Calu3 (cell line): Measurements from ENCODE around the gene MYH10. TPM values are rescaled to one million over a fixed set of nuclear protein-coding genes. Genes with fewer than 3 reads are reported as not detected.

Experiments used
- BruUV-seq: library from RNA; stranded (reverse); fragments of 400-500 nt; replicated peaks from 2 replicates; lab custom pipeline; 2021; lab: Mats Ljungman, UMichigan
- CTCF ChIA-PET: fragments of 300-600 bp; sonication (Branson Sonifier 250); formaldehyde crosslinking; loops from one replicate; lab custom pipeline; 2022; ENCODE audit warnings: antibody characterized with exemption; lab: Charles Lee
- DNase-seq: peaks from one replicate; pipeline ENCODE4 v3.0.0; 2022
- H3K27ac Mint-ChIP-seq: one replicate; pipeline ENCODE4 v1.8.0; 2022; ENCODE audit warnings: mixed read lengths; ENCODE audit not compliant: unreplicated experiment
- H3K27me3 Mint-ChIP-seq: one replicate; pipeline ENCODE4 v1.8.0; 2022; ENCODE audit warnings: mixed read lengths; ENCODE audit not compliant: unreplicated experiment
- H3K36me3 Mint-ChIP-seq: one replicate; pipeline ENCODE4 v1.8.0; 2022; ENCODE audit warnings: mild to moderate bottlenecking, moderate library complexity, mixed read lengths; ENCODE audit not compliant: insufficient read depth, unreplicated experiment
- H3K4me1 Mint-ChIP-seq: one replicate; pipeline ENCODE4 v1.8.0; 2022; ENCODE audit warnings: mild to moderate bottlenecking, low read depth, mixed read lengths; ENCODE audit not compliant: unreplicated experiment
- H3K4me3 Mint-ChIP-seq: one replicate; pipeline ENCODE4 v1.8.0; 2022; ENCODE audit warnings: mild to moderate bottlenecking, low read depth, moderate library complexity, mixed read lengths; ENCODE audit not compliant: unreplicated experiment
- H3K9me3 Mint-ChIP-seq: one replicate; pipeline ENCODE4 v1.8.0; 2022; ENCODE audit warnings: low read depth, mixed read lengths; ENCODE audit not compliant: unreplicated experiment
- intact Hi-C: fragments of 100-400 bp; cut with micrococcal nuclease; formaldehyde crosslinking; loops from one replicate; pipeline ENCODE4 v1.10.0; 2022; ENCODE audit not compliant: unreplicated experiment
- total RNA-seq: library from RNA; stranded (reverse); gene quantifications from 2 replicates; pipeline ENCODE4 v1.2.3, GENCODE V29; 2022
- TF ChIP-seq, protein P1 (sequence below): fragments of 200-600 bp; IDR thresholded peaks from one replicate; pipeline ENCODE4 v1.8.0; 2022; ENCODE audit warnings: antibody characterized with exemption; ENCODE audit not compliant: unreplicated experiment

MYH10 gene
- total RNA-seq, 1 experiment from 2014 or later, result 37.0 TPM

DNA sequence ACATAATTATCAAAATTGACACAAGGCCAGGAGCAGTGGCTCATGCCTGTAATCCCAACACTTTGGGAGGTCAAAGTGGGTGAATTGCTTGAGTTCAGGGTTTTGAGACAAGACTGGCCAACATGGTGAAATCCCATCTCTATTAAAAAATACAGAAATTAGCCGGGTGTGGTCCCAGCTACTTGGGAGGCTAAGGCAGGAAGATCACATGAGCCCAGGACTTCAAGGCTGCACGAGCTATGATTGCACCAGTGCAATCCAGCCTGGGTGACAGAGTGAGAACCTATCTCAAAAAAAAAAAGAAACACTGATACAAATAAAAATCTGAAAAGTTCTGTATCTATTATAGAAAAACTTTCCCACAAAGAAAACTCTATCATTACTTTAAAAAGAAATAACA, 15.5 kb downstream of the MYH10 start:
- no peak overlapping the region for H3K27ac Mint-ChIP-seq

DNA sequence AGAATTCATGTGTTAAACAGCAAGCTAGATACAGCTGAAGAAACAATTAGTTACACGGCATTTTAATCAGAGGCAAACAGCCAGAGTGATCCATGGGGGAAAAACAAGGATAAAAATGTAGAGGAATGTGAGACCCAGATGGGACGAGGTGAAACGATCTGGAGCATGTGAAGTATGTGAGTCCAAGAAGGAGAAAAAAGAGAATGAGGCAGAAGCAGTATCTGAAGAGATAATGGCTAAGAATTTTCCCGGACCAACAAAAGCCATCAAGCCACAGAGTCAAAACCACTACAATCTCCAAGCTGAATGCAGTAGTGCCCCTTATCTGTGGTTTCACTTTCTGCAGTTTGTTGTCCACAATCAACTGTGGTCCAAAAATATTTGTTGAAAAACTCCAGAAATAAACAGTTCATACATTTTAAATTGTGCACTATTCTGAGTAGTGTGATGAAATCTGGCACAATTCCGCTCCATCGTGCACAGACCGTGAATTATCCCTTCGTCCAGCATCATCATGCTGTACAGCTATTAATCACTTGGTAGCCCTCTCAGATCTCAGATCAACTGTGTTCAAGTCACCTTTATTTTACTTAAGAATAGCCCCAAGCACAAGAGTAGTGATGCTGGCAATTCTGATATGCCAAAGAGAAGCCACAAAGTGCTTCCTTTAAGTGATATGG, 18.8 kb downstream of the MYH10 start:
- no peaks in the 10 kb centered on the region for H3K9me3 Mint-ChIP-seq
- no TSS peak for BruUV-seq
- DNase-seq, result no peak
- no peak overlapping the region for H3K4me3 Mint-ChIP-seq
- CTCF ChIA-PET, result no interaction called here
- no peaks in the 10 kb centered on the region for H3K27me3 Mint-ChIP-seq
- TF ChIP-seq, protein P1, sequence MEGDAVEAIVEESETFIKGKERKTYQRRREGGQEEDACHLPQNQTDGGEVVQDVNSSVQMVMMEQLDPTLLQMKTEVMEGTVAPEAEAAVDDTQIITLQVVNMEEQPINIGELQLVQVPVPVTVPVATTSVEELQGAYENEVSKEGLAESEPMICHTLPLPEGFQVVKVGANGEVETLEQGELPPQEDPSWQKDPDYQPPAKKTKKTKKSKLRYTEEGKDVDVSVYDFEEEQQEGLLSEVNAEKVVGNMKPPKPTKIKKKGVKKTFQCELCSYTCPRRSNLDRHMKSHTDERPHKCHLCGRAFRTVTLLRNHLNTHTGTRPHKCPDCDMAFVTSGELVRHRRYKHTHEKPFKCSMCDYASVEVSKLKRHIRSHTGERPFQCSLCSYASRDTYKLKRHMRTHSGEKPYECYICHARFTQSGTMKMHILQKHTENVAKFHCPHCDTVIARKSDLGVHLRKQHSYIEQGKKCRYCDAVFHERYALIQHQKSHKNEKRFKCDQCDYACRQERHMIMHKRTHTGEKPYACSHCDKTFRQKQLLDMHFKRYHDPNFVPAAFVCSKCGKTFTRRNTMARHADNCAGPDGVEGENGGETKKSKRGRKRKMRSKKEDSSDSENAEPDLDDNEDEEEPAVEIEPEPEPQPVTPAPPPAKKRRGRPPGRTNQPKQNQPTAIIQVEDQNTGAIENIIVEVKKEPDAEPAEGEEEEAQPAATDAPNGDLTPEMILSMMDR, result no peak
- H3K4me1 Mint-ChIP-seq, result peaks cover 7% of the 10 kb centered on the region
- intact Hi-C loops, result no loop called here
- H3K36me3 Mint-ChIP-seq, result peaks cover 5% of the 10 kb centered on the region
- H3K27ac Mint-ChIP-seq, result no peak overlapping the region

More for the DNA sequence above, 15.5 kb downstream of the MYH10 start:
- Mint-ChIP-seq H3K9me3 (no peaks in the 10 kb centered on the region), H3K36me3 (no peaks in the 10 kb centered on the region), H3K27me3 (no peaks in the 10 kb centered on the region), H3K4me1 (peaks cover 7% of the 10 kb centered on the region), H3K4me3 (no peak overlapping the region)
- intact Hi-C loops, result no loop called here
- no peak for DNase-seq
- CTCF ChIA-PET, result no interaction called here
- TF ChIP-seq, protein P1, result no peak
- no TSS peak for BruUV-seq

DNA sequence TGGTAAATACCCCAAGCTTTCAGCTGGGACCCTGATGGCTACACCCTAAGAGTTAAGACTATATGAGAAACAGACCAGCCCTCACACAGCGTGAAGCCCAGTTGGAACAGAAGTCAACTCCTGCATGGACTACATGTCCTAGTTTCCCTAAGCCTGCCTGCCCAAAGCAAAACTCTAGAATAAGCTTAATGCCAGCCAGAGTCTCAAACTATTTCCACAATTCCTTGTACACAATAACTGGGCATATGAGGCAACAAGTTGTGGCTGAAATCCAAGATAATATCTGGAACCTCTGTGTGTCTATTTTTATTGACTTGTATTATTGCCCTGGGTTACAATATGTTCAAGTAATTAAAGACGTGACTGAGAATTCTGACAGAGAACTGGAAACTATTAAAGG, 19.4 kb downstream of the MYH10 start:
- intact Hi-C loops, result no loop called here
- peaks cover 7% of the 10 kb centered on the region for H3K4me1 Mint-ChIP-seq
- no peak overlapping the region for H3K4me3 Mint-ChIP-seq
- H3K9me3 Mint-ChIP-seq, result no peaks in the 10 kb centered on the region
- TF ChIP-seq, protein P1, result no peak
- no TSS peak for BruUV-seq
- peaks cover 5% of the 10 kb centered on the region for H3K36me3 Mint-ChIP-seq
- no peaks in the 10 kb centered on the region for H3K27me3 Mint-ChIP-seq
- DNase-seq, result no peak
- CTCF ChIA-PET, result no interaction called here
- no peak overlapping the region for H3K27ac Mint-ChIP-seq

DNA sequence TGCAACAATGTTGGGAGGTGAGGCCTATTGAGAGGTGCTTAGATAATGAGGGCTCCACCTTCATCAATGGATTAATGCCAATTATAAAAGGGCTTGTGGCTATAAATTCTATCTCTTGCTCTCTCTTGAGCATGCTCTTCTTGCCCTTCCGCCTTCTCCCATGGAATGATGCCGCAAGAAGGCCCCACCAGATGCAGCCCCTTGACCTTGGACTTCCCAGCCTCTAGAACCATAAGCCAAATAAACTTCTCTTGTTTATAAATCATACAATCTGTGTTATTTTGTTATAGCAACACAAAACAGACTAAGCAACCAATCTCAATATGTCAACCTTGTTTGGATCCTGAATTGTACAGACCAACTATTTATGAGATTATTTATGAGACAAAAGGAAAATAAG, 20.0 kb downstream of the MYH10 start:
- CTCF ChIA-PET, result no interaction called here
- Mint-ChIP-seq H3K4me3 (no peak overlapping the region), H3K27me3 (no peaks in the 10 kb centered on the region), H3K36me3 (peaks cover 5% of the 10 kb centered on the region), H3K27ac (no peak overlapping the region), H3K9me3 (no peaks in the 10 kb centered on the region), H3K4me1 (peaks cover 7% of the 10 kb centered on the region)
- DNase-seq, result no peak
- TF ChIP-seq, protein P1, result no peak
- no TSS peak for BruUV-seq
- intact Hi-C loops, result no loop called here
